Measurements from ENCODE around the gene TNFAIP8L1.

The TNFAIP8L1 gene

DNA sequence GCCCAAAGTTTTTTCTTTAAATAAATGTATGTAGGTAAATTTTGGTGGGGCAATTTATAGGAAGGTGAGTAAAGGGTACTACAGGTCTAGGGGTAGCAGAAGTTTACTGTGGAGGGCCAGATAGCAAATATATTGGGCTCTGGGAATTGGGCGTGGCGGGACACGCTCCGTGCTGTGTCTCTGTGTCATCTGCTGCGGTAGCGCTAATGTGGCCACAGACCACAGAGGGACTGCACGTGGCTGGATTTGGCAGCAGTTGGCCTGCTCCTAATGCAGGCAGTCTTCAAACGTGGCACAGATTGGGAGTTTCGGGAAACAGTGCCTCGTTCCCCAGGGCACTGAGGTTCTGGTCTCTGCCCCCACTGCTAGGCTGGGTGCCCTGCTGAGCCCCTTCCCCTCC, 47.4 kb downstream of the TNFAIP8L1 start:
- ATAC-seq, result no peak
- no peak for TF ChIP-seq ZNF565 (CRISPR knock-in tag; conservative IDR thresholded peaks at IDR 0.05; ENCODE audit: low read depth)
- TF ChIP-seq CREB5 (CRISPR knock-in tag; IDR thresholded peaks at IDR 0.05; ENCODE audit: low read depth), result no peak
- no peak for TF ChIP-seq ESRRG (CRISPR knock-in tag; IDR thresholded peaks at IDR 0.05)
- no peak for TF ChIP-seq GLIS3 (CRISPR knock-in tag; IDR thresholded peaks at IDR 0.05)
- TF ChIP-seq, protein P1, sequence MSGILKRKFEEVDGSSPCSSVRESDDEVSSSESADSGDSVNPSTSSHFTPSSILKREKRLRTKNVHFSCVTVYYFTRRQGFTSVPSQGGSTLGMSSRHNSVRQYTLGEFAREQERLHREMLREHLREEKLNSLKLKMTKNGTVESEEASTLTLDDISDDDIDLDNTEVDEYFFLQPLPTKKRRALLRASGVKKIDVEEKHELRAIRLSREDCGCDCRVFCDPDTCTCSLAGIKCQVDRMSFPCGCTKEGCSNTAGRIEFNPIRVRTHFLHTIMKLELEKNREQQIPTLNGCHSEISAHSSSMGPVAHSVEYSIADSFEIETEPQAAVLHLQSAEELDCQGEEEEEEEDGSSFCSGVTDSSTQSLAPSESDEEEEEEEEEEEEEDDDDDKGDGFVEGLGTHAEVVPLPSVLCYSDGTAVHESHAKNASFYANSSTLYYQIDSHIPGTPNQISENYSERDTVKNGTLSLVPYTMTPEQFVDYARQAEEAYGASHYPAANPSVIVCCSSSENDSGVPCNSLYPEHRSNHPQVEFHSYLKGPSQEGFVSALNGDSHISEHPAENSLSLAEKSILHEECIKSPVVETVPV (CRISPR knock-in tag; IDR thresholded peaks at IDR 0.05), result no peak
- TF ChIP-seq OSR1 (CRISPR knock-in tag; IDR thresholded peaks at IDR 0.05), result no peak
- TF ChIP-seq BACH2 (CRISPR knock-in tag; IDR thresholded peaks at IDR 0.05; ENCODE audit: borderline replicate concordance), result no peak
- no peak for TF ChIP-seq CSDC2 (CRISPR knock-in tag; IDR thresholded peaks at IDR 0.05)
- TF ChIP-seq TCF4 (CRISPR knock-in tag; IDR thresholded peaks at IDR 0.05; ENCODE audit: borderline replicate concordance), result no peak
- TF ChIP-seq ZFP30 (CRISPR knock-in tag; IDR thresholded peaks at IDR 0.05), result no peak
- no peak for TF ChIP-seq TOX (CRISPR knock-in tag; IDR thresholded peaks at IDR 0.05; ENCODE audit: borderline replicate concordance)
- TF ChIP-seq ARNTL (CRISPR knock-in tag; IDR thresholded peaks at IDR 0.05; ENCODE audit: borderline replicate concordance, low read depth), result no peak
- no peak for TF ChIP-seq PPARA (CRISPR knock-in tag; IDR thresholded peaks at IDR 0.05; ENCODE audit: borderline replicate concordance)
- no peak for TF ChIP-seq TSHZ2 (CRISPR knock-in tag; IDR thresholded peaks at IDR 0.05)
- no peak for TF ChIP-seq ZNF8 (CRISPR knock-in tag; IDR thresholded peaks at IDR 0.05)
- no peak for TF ChIP-seq ISL1 (CRISPR knock-in tag; IDR thresholded peaks at IDR 0.05)

DNA sequence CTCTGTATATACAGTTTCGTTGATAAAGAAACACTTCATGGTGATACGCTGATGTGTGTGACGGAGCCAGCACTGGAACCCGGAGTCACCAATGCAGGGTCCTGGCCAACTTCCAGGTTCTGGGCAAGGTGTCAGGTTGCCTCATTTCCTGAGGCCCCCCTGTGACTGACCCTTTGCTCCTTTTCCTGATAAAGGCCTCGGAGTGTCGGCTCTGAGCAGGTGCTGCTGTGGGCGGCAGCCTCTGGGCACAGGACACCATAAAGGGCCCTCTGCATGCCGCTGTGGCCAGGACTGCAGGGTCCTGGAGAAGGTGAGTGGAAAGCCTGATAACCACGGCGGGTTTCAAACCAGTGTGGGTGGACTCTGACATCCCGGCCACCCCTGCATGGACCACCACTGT, 48.1 kb downstream of the TNFAIP8L1 start:
- no peak for TF ChIP-seq ZNF70 (CRISPR knock-in tag; IDR thresholded peaks at IDR 0.05)
- ATAC-seq, result no peak

DNA sequence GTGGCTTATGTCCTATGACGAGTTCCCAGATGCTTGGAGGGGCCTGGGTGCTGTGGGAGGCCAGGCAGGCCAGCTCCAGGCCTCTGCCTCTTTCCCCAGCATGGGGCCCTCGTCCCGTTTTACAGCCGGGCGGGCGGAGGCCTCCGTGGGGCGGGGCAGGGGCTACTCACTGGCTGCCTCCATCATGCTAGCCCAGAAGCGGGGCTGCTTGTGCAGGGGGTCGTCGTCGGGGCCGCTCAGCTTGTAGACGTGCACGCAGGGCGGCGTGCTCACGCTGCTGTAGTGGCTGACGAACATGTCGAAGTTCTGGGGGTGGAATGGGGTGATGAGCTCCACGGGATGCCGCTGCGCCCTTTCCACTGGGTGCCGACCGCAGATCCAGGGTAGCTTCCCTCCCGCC, 49.3 kb downstream of the TNFAIP8L1 start:
- TF ChIP-seq BACH2 (CRISPR knock-in tag; IDR thresholded peaks at IDR 0.05; ENCODE audit: borderline replicate concordance) (no peak), ZFP3 (CRISPR knock-in tag; IDR thresholded peaks at IDR 0.05) (no peak), SNAI2 (CRISPR knock-in tag; IDR thresholded peaks at IDR 0.05) (no peak), TOX (CRISPR knock-in tag; IDR thresholded peaks at IDR 0.05; ENCODE audit: borderline replicate concordance) (no peak), ESRRG (CRISPR knock-in tag; IDR thresholded peaks at IDR 0.05) (no peak), CREB5 (CRISPR knock-in tag; IDR thresholded peaks at IDR 0.05; ENCODE audit: low read depth) (no peak)
- TF ChIP-seq, protein P2, sequence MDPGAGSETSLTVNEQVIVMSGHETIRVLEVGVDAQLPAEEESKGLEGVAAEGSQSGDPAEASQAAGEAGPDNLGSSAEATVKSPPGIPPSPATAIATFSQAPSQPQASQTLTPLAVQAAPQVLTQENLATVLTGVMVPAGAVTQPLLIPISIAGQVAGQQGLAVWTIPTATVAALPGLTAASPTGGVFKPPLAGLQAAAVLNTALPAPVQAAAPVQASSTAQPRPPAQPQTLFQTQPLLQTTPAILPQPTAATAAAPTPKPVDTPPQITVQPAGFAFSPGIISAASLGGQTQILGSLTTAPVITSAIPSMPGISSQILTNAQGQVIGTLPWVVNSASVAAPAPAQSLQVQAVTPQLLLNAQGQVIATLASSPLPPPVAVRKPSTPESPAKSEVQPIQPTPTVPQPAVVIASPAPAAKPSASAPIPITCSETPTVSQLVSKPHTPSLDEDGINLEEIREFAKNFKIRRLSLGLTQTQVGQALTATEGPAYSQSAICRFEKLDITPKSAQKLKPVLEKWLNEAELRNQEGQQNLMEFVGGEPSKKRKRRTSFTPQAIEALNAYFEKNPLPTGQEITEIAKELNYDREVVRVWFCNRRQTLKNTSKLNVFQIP (CRISPR knock-in tag; IDR thresholded peaks at IDR 0.05; ENCODE audit: borderline replicate concordance, low read depth), result no peak
- ATAC-seq, result no peak

DNA sequence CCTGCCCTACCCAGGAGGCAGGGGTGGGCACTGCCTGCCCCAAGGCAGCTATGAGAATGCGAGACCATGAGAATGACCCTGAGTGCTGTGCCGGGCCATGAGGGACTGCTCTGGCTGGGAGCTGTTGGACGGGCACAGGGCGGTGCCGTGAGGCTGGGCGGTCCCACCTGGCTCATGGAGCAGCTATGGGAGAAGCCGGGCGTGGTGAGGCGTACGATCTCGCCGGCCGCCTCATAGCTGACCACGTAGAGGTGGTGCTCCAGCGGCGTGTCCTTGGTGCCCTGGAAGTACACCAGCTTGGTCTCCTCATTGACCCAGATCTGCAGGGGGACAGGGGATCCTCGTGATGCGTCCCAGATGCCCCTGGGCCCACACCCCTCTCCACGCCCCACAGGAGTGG, 50.1 kb downstream of the TNFAIP8L1 start:
- no peak for ATAC-seq
- TF ChIP-seq RARB (CRISPR knock-in tag; IDR thresholded peaks at IDR 0.05) (no peak), TCF4 (CRISPR knock-in tag; IDR thresholded peaks at IDR 0.05; ENCODE audit: borderline replicate concordance) (no peak), OSR1 (CRISPR knock-in tag; IDR thresholded peaks at IDR 0.05) (no peak), ZNF70 (CRISPR knock-in tag; IDR thresholded peaks at IDR 0.05) (no peak), CREB5 (CRISPR knock-in tag; IDR thresholded peaks at IDR 0.05; ENCODE audit: low read depth) (no peak), ARNTL (CRISPR knock-in tag; IDR thresholded peaks at IDR 0.05; ENCODE audit: borderline replicate concordance, low read depth) (no peak), ZC3H10 (CRISPR knock-in tag; IDR thresholded peaks at IDR 0.05) (no peak), PATZ1 (CRISPR knock-in tag; IDR thresholded peaks at IDR 0.05; ENCODE audit: borderline replicate concordance) (no peak), ZNF8 (CRISPR knock-in tag; IDR thresholded peaks at IDR 0.05) (no peak), ESRRG (CRISPR knock-in tag; IDR thresholded peaks at IDR 0.05) (no peak), CSDC2 (CRISPR knock-in tag; IDR thresholded peaks at IDR 0.05) (no peak), ZFP3 (CRISPR knock-in tag; IDR thresholded peaks at IDR 0.05) (no peak)
- TF ChIP-seq, protein P1 (CRISPR knock-in tag; IDR thresholded peaks at IDR 0.05), result no peak

Measured in SK-N-SH treated with all-trans-retinoic acid at 6 μM for 48 hours (cell line).